Gastroesophageal sphincter (tissue), 4 donors: ENCODE data around the gene FNDC8. TPM values are rescaled to one million over a fixed set of nuclear protein-coding genes. Genes with fewer than 3 reads are reported as not detected.
A peak's percentile ranks its signal among the peaks of the same experiment; 100 is the strongest.

ENCODE experiments used
- ATAC-seq: fragments of 150-250 bp; one replicate; pipeline ENCODE4 v1.9.1; 2016; ENCODE audit warnings: mild to moderate bottlenecking, moderate library complexity
- H3K27ac ChIP-seq, 4 donors: fragments of 200-600 bp; sonication (generic) in 3 of 4; 1 replicate in 3 of 4; 2 replicates in 1 of 4; pipeline ENCODE4 v1.5.1; 2016 to 2019
- H3K27me3 ChIP-seq: fragments of 200-600 bp; sonication (generic); one replicate; pipeline ENCODE4 v1.5.1; 2019
- H3K36me3 ChIP-seq, 2 donors: fragments of 200-600 bp; sonication (generic); one replicate each; pipeline ENCODE4 v1.5.1; 2019; ENCODE audit warnings: control low read depth in 1 of 2
- H3K4me1 ChIP-seq, 3 donors: fragments of 200-600 bp; sonication (generic); 1 replicate in 2 of 3; 2 replicates in 1 of 3; pipeline ENCODE4 v1.5.1; 2016 to 2019; ENCODE audit warnings: control low read depth in 2 of 3
- H3K4me3 ChIP-seq, 2 donors: fragments of 200-600 bp; sonication (generic); one replicate each; pipeline ENCODE4 v1.5.1; 2019; ENCODE audit warnings: mild to moderate bottlenecking in 1 of 2, moderate library complexity in 1 of 2
- H3K9me3 ChIP-seq, 3 donors: fragments of 200-600 bp; sonication (generic); one replicate each; pipeline ENCODE4 v1.5.1; 2017 to 2019; ENCODE audit warnings: control low read depth in 2 of 3
- EP300 ChIP-seq: sonication (generic); formaldehyde crosslinking; IDR thresholded peaks from one replicate; pipeline ENCODE4 v1.6.1; 2017; ENCODE audit warnings: antibody characterized with exemption, mild to moderate bottlenecking
- POLR2A ChIP-seq, 2 donors: fragments of 450-650 bp; IDR thresholded peaks; one replicate each; pipeline ENCODE4 v1.6.1; 2017; ENCODE audit warnings: antibody characterized with exemption in 2 of 2, mild to moderate bottlenecking in 2 of 2, moderate library complexity in 1 of 2
- POLR2AphosphoS5 ChIP-seq: sonication (generic); formaldehyde crosslinking; IDR thresholded peaks from one replicate; pipeline ENCODE4 v1.6.1; 2017; ENCODE audit warnings: antibody characterized with exemption
- WGBS, 2 donors: methylation state at CpG; one replicate each; pipeline ENCODE4 v1.1.5; 2018; ENCODE audit warnings: low coverage in 1 of 2; 5-methylcytosine and 5-hydroxymethylcytosine counted together
- total RNA-seq, 4 donors: library from RNA; depleted of rRNA; stranded (reverse); fragments of >200 nt; gene quantifications; one replicate each; pipeline ENCODE4 v1.1.0, GENCODE V29; 2016
- TF ChIP-seq, protein P1 (sequence below), 4 experiments: fragments of 200-600 bp in 2 of 4; fragments of 450-650 bp in 2 of 4; sonication (generic) in 1 of 4; IDR thresholded peaks; one replicate each; pipeline ENCODE4 v1.5.1; 2017 to 2019; ENCODE audit warnings: antibody characterized with exemption in 4 of 4, mild to moderate bottlenecking in 2 of 4, moderate library complexity in 2 of 4

The FNDC8 gene
- total RNA-seq, 4 donors from 2014 or later, result not detected

DNA sequence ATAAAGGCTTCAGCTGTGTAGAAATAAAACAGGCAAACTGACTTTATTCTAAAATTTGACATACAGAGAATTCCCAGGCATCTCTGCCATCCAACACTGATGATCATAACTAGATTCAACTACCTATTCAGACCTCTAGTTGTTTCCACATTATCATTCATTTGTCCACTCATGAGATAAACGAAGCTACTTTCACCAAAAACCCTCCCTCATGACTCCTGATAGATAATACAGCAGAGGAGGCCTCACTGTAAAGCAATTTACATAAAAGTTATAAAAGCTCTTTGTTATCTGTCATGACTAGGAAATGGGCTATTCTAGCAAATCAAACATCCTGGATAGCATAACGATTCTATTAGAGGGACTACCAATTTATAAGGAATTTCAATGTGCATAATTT is 38.3 kb upstream of the FNDC8 start:
- WGBS, 2 donors, result 82 to 83% methylated on average over 2 of the region's 2 CpGs
- no peak overlapping the region for H3K4me3 ChIP-seq
- H3K27me3 ChIP-seq, result no peaks in the 10 kb centered on the region
- H3K27ac ChIP-seq, result no peak overlapping the region
- peaks cover 4 to 34% (median 6%) of the 10 kb centered on the region in 3 donors for H3K4me1 ChIP-seq
- no peak for TF ChIP-seq POLR2AphosphoS5
- H3K36me3 ChIP-seq, result no peaks in the 10 kb centered on the region
- H3K9me3 ChIP-seq, result no peaks in the 10 kb centered on the region
- ATAC-seq, result no peak

GRCh38 chr17:35084987-35085386 is 36.4 kb upstream of the FNDC8 start:
- Histone ChIP-seq H3K36me3 (no peaks in the 10 kb centered on the region), H3K4me1 (peaks cover 5 to 45% (median 6%) of the 10 kb centered on the region in 3 donors), H3K27me3 (no peaks in the 10 kb centered on the region), H3K4me3 (no peak overlapping the region), H3K27ac (no peak overlapping the region), H3K9me3 (no peaks in the 10 kb centered on the region)
- 53 to 56% methylated on average over 2 of the region's 2 CpGs for WGBS, 2 donors
- no peak for ATAC-seq
- TF ChIP-seq EP300, result no peak
- TF ChIP-seq, protein P1, sequence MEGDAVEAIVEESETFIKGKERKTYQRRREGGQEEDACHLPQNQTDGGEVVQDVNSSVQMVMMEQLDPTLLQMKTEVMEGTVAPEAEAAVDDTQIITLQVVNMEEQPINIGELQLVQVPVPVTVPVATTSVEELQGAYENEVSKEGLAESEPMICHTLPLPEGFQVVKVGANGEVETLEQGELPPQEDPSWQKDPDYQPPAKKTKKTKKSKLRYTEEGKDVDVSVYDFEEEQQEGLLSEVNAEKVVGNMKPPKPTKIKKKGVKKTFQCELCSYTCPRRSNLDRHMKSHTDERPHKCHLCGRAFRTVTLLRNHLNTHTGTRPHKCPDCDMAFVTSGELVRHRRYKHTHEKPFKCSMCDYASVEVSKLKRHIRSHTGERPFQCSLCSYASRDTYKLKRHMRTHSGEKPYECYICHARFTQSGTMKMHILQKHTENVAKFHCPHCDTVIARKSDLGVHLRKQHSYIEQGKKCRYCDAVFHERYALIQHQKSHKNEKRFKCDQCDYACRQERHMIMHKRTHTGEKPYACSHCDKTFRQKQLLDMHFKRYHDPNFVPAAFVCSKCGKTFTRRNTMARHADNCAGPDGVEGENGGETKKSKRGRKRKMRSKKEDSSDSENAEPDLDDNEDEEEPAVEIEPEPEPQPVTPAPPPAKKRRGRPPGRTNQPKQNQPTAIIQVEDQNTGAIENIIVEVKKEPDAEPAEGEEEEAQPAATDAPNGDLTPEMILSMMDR (IDR thresholded peaks at IDR 0.05), result no peak
- TF ChIP-seq POLR2A (IDR thresholded peaks at IDR 0.05), result no peak
- no peak for TF ChIP-seq POLR2AphosphoS5

DNA sequence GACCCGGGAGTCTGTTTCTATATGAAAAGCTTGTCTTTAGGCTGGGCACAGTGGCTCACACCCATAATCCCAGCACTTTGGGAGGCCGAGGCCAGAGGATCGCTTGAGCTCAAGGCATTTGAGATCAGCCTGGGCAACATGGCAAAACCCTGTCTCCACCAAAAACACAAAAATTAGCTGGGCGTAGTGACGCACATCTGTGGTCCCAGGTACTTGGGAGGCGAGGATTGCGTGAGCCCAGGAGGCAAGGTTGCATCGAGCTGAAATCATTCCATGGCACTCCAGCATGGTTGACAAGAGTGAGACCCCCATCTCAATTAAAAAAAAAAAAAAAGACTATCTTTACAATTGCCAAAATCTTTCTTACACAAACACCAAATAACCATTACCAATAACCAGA is 35.3 kb upstream of the FNDC8 start:
- H3K4me1 ChIP-seq, result peaks cover 5 to 43% (median 6%) of the 10 kb centered on the region in 3 donors
- TF ChIP-seq, protein P1 (IDR thresholded peaks at IDR 0.05), result no peak
- TF ChIP-seq EP300, result no peak
- TF ChIP-seq POLR2A (IDR thresholded peaks at IDR 0.05), result no peak
- no peak for TF ChIP-seq POLR2AphosphoS5
- H3K27ac ChIP-seq, result no peak overlapping the region
- no peaks in the 10 kb centered on the region for H3K27me3 ChIP-seq
- H3K9me3 ChIP-seq, result no peaks in the 10 kb centered on the region
- 84 to 97% methylated on average over 6 to 7 of the region's 8 CpGs for WGBS, 2 donors
- H3K36me3 ChIP-seq, result no peaks in the 10 kb centered on the region
- ATAC-seq, result no peak
- no peak overlapping the region for H3K4me3 ChIP-seq

DNA sequence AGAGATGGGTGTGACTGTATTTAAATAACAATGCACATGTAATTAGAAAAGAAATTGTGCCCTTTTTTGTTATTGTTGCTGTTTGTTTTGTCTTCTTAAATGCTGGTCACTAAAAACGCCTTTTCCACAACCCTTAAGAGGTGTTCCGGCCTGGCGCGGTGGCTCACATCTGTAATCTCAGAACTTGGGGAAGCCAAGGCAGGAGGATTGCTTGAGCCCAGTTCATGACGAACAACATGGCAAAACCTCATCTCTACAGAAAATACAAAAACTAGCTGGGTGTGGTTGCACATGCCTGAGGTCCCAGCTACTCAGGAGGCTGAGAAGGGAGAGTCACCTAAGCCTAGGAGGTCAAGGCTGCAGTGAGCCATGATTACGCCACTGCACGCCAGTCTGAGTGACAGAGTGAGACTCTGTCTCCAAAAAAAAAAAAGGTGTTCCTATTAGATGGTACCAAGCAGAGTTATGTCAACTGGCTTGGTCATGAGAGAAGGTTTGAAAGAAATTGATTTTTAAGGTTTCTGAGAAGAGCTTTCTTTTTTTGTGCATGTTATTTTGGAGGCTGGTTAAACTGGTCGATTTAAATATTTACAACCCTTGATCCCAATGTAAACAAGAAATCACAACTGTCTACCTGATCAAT is 34.4 kb upstream of the FNDC8 start:
- WGBS, 2 donors, result 67 to 84% methylated on average over 3 to 8 of the region's 8 CpGs
- ATAC-seq, result no peak
- Histone ChIP-seq H3K27me3 (no peaks in the 10 kb centered on the region), H3K4me3 (no peak overlapping the region), H3K9me3 (no peaks in the 10 kb centered on the region), H3K4me1 (peaks cover 2 to 34% (median 5%) of the 10 kb centered on the region in 3 donors), H3K36me3 (no peaks in the 10 kb centered on the region), H3K27ac (no peak overlapping the region)
- TF ChIP-seq, protein P1 (IDR thresholded peaks at IDR 0.05), result no peak
- TF ChIP-seq EP300, result no peak
- no peak for TF ChIP-seq POLR2A (IDR thresholded peaks at IDR 0.05)
- no peak for TF ChIP-seq POLR2AphosphoS5

GRCh38 chr17:35087731-35088355 is 33.6 kb upstream of the FNDC8 start:
- Histone ChIP-seq H3K4me1 (peaks cover 0 to 26% (median 5%) of the 10 kb centered on the region in 3 donors), H3K27me3 (no peaks in the 10 kb centered on the region), H3K4me3 (peak overlapping the region; percentile 82 to 99), H3K36me3 (no peaks in the 10 kb centered on the region), H3K9me3 (no peaks in the 10 kb centered on the region), H3K27ac (peak overlapping the region; percentile 66 to 94 (median 88))
- no peak for TF ChIP-seq POLR2AphosphoS5
- TF ChIP-seq POLR2A (IDR thresholded peaks at IDR 0.05), result no peak
- TF ChIP-seq, protein P1 (IDR thresholded peaks at IDR 0.05), result no peak
- TF ChIP-seq EP300, result no peak
- 20 to 32% methylated on average over 3 to 8 of the region's 9 CpGs for WGBS, 2 donors
- no peak for ATAC-seq
